Eye (tissue), 1 donor: Measurements from ENCODE around the gene EOGT.

Source experiments
- DNase-seq: peaks from one replicate; pipeline ENCODE4 v3.0.0-alpha.2; 2015

EOGT gene

DNA sequence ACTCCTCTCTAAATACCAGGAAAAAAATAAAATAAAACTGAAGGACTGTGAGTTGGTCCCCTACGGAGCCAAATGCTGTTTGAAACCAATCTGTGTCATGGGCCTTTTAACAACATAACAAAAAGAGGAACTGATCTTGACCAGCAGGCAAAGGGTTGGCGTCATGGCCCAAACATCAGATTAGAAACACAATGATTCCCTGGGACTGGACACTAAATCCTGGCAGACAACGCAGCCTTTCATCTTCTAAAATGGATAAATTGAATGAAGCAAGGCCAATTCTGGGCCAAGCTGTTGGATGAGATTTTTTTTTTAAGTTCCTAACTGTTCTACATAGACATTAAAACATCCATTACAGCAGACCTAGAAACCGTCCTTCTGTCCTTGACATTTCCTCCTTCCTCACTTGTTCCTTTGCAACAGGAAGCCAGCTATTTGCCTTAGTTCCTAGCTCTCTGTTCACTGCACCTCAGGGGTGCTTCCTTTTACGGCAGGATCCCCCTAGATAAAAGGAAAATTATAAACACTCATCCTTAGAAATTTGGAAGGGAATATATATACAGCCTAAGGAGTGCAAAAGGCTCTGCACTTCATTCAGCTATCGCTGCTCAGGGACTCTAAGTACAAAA is 59.6 kb downstream of the EOGT start:
- no peak for DNase-seq

DNA sequence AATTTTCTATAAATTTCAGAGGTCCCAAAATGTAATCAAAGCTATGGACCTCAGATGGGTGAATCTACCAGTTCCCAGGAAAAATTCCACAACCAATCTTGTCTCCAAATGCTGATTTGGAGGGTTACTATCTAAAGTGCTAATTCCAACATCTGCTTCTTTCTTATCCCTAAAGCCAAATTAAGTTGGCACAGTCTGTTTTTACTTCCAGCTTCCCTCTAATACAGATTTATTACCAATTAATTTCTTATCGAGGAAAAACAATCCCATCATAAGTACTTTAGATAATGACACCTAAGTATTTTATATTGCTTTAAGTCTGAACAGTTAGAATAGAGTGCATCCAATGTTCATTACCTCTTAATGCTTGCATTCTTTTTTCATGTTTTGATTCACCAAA is 68.3 kb downstream of the EOGT start:
- no peak for DNase-seq

DNA sequence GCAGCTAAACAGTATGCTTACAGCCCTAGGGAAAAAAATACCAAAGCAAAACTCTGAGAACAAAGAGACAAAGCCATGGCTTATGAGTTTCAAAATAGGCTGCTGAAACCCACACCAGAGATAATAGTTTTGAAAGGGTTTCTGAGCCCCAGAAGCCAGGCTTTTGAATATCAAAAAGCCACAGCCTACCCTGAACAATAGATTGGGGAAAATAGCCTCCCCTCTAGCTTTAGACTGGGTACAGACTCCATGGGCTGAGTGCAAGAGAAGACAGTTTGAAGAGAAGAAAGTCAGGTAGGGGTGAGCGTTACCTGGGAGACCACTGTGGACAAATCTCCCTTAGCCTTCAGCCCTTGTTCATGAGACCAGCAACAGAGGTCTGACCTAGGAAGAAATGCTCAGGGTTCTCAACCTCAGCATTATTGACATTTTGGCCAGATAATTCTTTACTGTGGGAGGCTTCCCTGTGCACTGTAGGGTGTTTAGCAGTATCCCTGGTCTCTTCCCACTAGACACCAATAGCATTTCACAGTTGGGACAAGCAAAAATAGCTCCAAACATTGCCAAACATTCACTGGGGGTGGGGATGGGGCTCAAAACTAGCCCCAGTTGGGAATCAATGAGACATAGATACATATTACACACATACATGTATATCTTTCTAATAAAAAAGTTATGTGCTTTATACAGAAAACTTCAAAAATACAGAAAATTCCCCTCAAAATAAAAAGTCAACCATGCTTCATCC is 69.6 kb downstream of the EOGT start:
- DNase-seq: no peak

DNA sequence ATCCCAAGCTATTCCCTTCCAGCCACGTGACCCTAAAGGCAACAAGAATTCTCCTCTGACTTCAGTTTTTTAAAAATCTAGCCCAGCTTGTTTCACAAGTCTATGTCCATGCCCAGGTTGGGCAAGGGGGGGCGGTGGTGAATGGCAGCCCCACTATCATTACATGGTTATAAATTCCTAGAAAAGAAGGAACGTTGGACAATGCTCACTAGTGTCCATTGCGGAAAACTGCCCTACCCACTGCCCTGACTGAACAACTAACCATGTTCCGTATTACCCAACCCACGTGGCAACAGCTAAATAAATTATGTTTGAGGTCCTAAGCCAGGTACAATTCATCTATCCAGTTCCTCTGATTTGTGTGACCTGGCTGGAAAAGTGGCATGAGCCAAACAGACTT is 72.4 kb downstream of the EOGT start:
- DNase-seq: no peak

DNA sequence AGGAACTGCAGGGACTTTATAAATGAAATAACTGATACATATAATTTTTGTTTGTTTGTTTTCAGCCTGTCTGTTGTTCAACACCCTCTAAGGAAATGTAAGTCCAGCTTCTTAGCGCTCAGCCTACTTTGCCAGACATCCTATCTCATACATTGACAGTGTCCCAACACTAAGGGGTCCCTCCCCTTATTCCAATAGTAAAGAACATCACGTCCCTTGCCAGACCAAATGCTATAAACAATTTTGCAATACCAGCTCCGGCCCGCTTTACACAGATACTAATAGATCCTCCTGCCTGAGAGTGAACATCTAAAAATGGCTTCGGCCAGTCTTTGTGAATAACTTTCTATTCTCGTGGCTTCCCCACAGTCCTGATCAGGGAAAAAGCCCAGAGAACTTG is 76.6 kb downstream of the EOGT start:
- no peak for DNase-seq

DNA sequence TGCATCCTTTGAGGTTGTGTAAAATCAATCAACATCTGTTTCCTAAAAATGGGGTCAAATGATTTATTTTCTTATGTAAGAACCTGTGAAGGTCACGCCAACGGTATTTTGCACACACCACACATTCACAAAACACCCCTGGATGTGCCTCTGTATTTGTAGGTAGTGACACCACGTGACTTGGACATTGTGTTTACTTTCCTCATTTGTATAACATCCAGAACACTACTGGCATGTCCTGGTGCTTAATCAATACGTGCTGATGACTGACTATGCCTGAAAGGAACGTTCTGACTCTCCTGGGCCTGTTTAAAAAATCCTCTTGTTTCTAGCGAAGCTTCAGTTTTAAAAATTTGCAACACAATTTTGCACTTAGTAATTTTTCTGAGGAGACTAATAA is 77.7 kb downstream of the EOGT start:
- no peak for DNase-seq

DNA sequence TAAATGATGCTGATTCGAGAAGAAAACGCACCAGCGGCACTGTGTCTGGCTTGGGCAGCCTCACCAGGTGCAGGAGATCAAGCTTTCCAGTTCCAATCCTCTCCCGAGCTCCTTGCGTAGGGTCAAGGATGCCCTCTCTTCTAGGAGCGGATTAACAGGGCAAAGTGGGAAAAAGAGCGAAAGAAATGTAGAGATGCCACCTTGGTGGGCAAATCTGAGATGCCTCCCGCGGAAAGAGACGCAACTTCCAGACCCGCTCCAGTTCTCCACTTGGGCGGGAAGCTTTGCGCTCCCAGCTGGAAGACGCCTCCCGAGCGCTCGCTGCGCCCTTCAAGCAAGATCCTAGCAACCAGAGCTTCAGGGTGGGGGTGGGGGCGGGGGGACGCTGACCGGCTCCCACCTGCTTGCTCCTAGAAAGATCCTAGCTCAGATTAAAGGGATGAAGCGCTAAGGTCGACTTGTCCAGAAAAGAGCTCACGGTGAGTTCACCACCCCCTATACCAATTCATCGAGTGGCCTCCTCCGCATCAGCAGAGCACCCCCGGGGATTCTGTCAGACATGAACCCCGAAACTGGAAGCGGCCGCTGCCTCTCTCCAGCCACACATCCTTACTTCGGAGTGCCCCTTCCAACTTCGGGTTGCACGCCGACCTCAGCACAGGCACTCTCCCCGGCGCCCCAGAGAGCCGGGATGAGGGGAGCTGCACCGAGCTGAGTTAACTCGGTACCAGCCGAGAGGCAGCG is 81.9 kb downstream of the EOGT start:
- DNase-seq: peak; percentile 63
